ENCODE measurements around the gene ADAMTS13. TPM values are rescaled to one million over a fixed set of nuclear protein-coding genes. Genes with fewer than 3 reads are reported as not detected.
A peak's percentile ranks its signal among the peaks of the same experiment; 100 is the strongest.
"Not testable (repeated sequence)": the region's sequence is repeated elsewhere in the genome, so short reads cannot be mapped to it uniquely, and the experiment has no call there.

ADAMTS13 gene
- 3.5 TPM for total RNA-seq

- no peaks in the 10 kb centered on the region for H3K9me3 ChIP-seq
- DNase-seq (ENCODE audit: low spot score in 2 of 2), result no peak
- TF ChIP-seq CTCF (IDR thresholded peaks at IDR 0.05), result no peak
- peaks cover 0 to 12% of the 10 kb centered on the region in 2 donors for H3K4me1 ChIP-seq
- intact Hi-C loops (cut with DNase I), result no loop called here
- H3K27me3 ChIP-seq, result no peaks in the 10 kb centered on the region
- H3K4me3 ChIP-seq, result no peak within 1 kb of the TSS
- H3K36me3 ChIP-seq, result no peaks in the 10 kb centered on the region
- H3K27ac ChIP-seq, result no peak within 1 kb of the TSS
Observed at GRCh38 chr9:133421615-133422542, at the start of gene ADAMTS13. Gene ADAMTS13, plus strand, starts transcription at chr9:133422367. Its CDS starts 77 bp downstream, at chr9:133422444.

DNA sequence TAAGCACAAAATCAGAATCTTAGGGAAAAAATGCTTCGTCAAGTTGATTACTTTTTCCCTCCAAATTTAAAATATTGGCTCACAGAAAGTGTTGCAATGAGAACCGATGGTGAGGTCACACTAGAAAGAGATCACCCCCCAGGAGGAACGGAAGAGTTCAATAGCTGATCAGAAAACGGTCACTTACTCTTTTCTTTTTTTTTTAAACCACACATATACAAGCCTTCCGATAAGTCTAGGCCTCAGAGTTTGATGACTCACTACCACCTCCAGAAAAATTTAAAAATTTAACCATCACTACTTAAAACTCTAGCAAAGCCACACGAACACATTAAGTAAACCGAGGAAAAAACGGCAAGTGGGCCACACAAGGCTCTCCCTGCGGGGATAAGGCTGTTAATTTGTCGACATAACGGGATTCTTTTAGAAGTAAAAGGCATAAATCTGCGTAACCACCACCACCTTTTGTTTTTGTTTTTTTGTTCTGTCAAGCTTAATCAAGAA is 47.5 kb upstream of the ADAMTS13 start:
- Histone ChIP-seq H3K9me3 (no peaks in the 10 kb centered on the region), H3K27me3 (no peaks in the 10 kb centered on the region), H3K4me3 (peak overlapping the region; percentile 97 to 98), H3K36me3 (peaks cover 4 to 26% of the 10 kb centered on the region in 2 donors), H3K4me1 (peaks cover 7 to 30% of the 10 kb centered on the region in 2 donors), H3K27ac (peak overlapping the region; percentile 94 to 97)
- no peak for TF ChIP-seq CTCF (IDR thresholded peaks at IDR 0.05)
- DNase-seq (ENCODE audit: low spot score in 2 of 2), result no peak
- intact Hi-C loops (cut with DNase I), result loop anchor here (10.0 kb wide), 1 partner anchor 650 kb away; the partner anchor contains the start of gene BRD3OS

DNA sequence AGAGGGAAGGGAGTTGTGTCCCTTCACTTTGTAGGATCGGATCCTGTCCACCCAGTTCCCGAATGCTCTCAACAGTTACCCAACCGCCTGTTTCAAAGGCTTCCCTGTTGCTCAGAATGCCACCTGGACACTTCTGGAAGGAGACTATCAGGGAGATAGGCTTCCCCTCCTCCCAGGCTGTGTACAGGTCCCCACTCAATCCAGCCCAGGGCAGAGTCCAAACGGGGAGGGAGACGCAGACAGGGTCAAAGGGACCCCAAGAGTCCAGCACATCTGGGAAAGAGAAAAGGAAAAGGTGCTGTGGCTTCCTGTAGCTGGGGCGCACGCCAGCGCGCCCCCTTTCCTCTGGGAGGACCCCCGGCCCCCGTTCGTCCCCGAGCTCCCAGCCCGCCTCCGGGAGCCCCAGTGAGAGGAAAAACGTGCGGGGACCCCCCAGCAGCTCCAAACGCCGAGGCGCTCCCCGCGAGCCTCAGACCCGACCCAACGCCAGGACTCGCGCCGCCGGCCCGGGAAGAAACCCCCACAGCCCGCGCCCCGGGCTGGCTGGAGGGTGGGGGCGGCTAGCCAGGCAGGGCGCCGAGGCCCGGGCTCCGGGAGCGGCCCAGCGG is 46.9 kb upstream of the ADAMTS13 start:
- peaks cover 7 to 26% of the 10 kb centered on the region in 2 donors for H3K4me1 ChIP-seq
- DNase-seq (ENCODE audit: low spot score in 2 of 2), result no peak
- H3K27ac ChIP-seq, result peak overlapping the region; percentile 94 to 97
- no peaks in the 10 kb centered on the region for H3K27me3 ChIP-seq
- peaks cover 4 to 21% of the 10 kb centered on the region in 2 donors for H3K36me3 ChIP-seq
- no peaks in the 10 kb centered on the region for H3K9me3 ChIP-seq
- intact Hi-C loops (cut with DNase I), result loop anchor here (10.0 kb wide), 1 partner anchor 650 kb away; the partner anchor contains the start of gene BRD3OS
- no peak for TF ChIP-seq CTCF (IDR thresholded peaks at IDR 0.05)
- H3K4me3 ChIP-seq, result peak overlapping the region; percentile 97 to 98

DNA sequence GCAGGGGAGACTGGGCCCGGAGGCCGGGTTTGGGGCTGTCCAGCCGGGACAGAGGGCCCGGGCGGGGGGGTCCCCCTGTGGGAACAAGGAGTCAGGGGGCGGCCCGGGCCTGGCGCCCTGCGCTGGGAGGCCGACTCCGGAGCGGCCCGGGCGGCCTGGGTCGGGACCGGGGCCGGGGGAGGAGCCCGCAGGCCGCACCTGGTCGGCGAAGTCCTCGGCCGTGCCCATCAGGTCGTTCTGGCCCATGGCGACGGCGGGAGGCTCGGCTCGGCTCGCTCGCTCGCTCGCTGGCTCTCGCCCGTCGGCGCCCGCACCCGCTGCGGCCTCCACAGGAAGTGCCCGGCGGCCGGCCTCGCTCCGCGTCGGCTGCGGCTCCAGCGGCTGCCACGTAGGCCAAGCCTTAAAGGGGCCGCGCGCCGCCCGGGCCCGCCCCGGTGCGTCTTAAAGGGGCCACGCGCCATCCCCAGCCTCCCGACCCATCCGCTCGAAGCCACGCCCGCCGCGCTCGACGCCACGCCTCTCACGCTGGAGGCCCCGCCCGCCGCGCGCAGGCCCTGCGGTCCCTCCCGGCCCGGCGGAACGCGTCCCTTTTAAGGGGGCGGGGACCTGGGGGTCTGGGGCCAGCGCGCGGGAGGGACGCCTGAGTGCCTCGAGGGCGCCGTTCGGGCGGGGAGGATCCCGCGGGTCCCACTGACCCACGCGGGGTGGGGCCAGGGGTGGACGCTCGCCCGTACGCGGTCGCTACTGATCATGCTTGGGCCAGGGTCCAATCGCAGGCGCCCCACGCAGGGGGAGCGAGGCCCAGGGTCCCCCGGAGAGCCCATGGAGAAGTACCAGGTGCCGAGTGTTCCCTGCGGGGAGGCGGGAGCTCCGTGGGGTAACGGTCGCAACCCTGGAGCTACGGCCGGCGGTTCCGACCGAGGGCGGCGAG is 46.2 kb upstream of the ADAMTS13 start, which contains the start of the genes STKLD1 and SURF4:
Gene STKLD1, plus strand, starts transcription at position 643 of the 931 bp plus-strand sequence. Its CDS starts 108 bp downstream, at position 751.
Gene SURF4, minus strand, starts transcription at position 337 of the 931 bp plus-strand sequence. Its CDS starts 91 bp downstream, at position 246.
- H3K9me3 ChIP-seq, result no peaks in the 10 kb centered on the region
- peak within 1 kb of the TSS; percentile 97 to 98 for H3K4me3 ChIP-seq
- DNase-seq (ENCODE audit: low spot score in 2 of 2), result peak; percentile 75 to 98
- H3K36me3 ChIP-seq, result peaks cover 4 to 16% of the 10 kb centered on the region in 2 donors
- peak within 1 kb of the TSS; percentile 94 to 97 for H3K27ac ChIP-seq
- no peaks in the 10 kb centered on the region for H3K27me3 ChIP-seq
- H3K4me1 ChIP-seq, result peaks cover 7 to 26% of the 10 kb centered on the region in 2 donors
- TF ChIP-seq CTCF (IDR thresholded peaks at IDR 0.05), result peak in 1 of 3 experiments; percentile 18
- intact Hi-C loops (cut with DNase I), result loop anchor here (1.0 to 10.0 kb wide), 6 partner anchors 19 to 649 kb away; partner anchors contain the start of genes BRD3OS, CACFD1, MED22 and REXO4

DNA sequence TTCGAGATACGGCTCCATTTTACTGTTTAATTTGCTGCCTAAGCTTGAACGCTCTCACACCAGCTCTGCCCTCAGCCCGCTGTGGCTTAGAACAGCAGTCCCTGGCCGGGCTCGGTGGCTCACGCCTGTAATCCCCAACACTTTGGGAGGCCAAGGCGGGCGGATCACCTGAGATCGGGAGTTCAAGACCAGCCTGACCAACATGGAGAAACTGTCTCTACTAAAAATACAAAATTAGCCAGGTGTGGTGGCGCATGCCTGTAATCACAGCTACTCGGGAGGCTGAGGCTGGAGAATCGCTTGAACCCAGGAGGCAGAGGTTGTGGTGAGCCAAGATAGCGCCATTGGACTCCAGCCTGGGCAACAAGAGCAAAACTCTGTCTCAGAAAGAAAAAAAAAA is 44.9 kb upstream of the ADAMTS13 start:
- intact Hi-C loops (cut with DNase I), result loop anchor here (2.0 to 10.0 kb wide), 2 partner anchors 20 to 648 kb away; partner anchors contain the start of genes BRD3OS, SURF1 and SURF2

More for the DNA sequence above, 44.9 kb upstream of the ADAMTS13 start:
- Histone ChIP-seq H3K36me3 (peaks cover 4 to 14% of the 10 kb centered on the region in 2 donors), H3K4me1 (peaks cover 7 to 17% of the 10 kb centered on the region in 2 donors)
- H3K9me3 ChIP-seq; H3K4me3 ChIP-seq; H3K27ac ChIP-seq; DNase-seq (ENCODE audit: low spot score in 2 of 2); H3K27me3 ChIP-seq: not testable (repeated sequence)
